Measurements from ENCODE around the gene HS6ST2.

- no peak for TF ChIP-seq CTCF (IDR thresholded peaks at IDR 0.05)
- TF ChIP-seq POLR2A (IDR thresholded peaks at IDR 0.05) = no peak
These were observed 156.4 kb downstream of the HS6ST2 start for GRCh38 chrX:132802033-132802432.
